Measurements from ENCODE around the gene CIRBP.

Gene CIRBP

GRCh38 chr19:1269478-1270212, 513 bp downstream of the CIRBP start:
- FAIRE-seq, result no peak

- FAIRE-seq, result no peak
Observed at GRCh38 chr19:1270213-1270853, 1.2 kb downstream of the CIRBP start.

- FAIRE-seq, result no peak
Observed at GRCh38 chr19:1270854-1271527, 1.9 kb downstream of the CIRBP start.

GRCh38 chr19:1271528-1272422, 2.6 kb downstream of the CIRBP start:
- FAIRE-seq, result no peak

- FAIRE-seq, result no peak
Observed at GRCh38 chr19:1272423-1273262, 3.5 kb downstream of the CIRBP start.

GRCh38 chr19:1273263-1274041, 4.3 kb downstream of the CIRBP start:
- no peak for FAIRE-seq

GRCh38 chr19:1274081-1274851, 5.1 kb downstream of the CIRBP start:
- no peak for FAIRE-seq

- FAIRE-seq, result no peak
Observed at GRCh38 chr19:1274852-1275259, 5.7 kb downstream of the CIRBP start.

GRCh38 chr19:1275260-1275975, 6.3 kb downstream of the CIRBP start, which contains the start of gene FAM174C:
Gene FAM174C (plus strand): TSS chr19:1275530. CDS start chr19:1275550, 20 bp downstream.
- FAIRE-seq, result no peak

- no peak for FAIRE-seq
Observed at GRCh38 chr19:1275976-1276627, 7.0 kb downstream of the CIRBP start.

GRCh38 chr19:1276628-1277022, 7.5 kb downstream of the CIRBP start:
- FAIRE-seq, result no peak

- no peak for FAIRE-seq
Observed at GRCh38 chr19:1277061-1277460, 7.9 kb downstream of the CIRBP start.

GRCh38 chr19:1278074-1278473, 8.9 kb downstream of the CIRBP start:
- FAIRE-seq, result no peak

GRCh38 chr19:1278713-1279660, 9.9 kb downstream of the CIRBP start:
- no peak for FAIRE-seq

GRCh38 chr19:1279782-1280341, 10.7 kb downstream of the CIRBP start:
- no peak for FAIRE-seq

GRCh38 chr19:1280636-1281568, 11.8 kb downstream of the CIRBP start:
- no peak for FAIRE-seq
